Hypothalamus (tissue), 51 donors: ENCODE data around the gene NKIRAS1.
"Not testable (repeated sequence)": the region's sequence is repeated elsewhere in the genome, so short reads cannot be mapped to it uniquely, and the experiment has no call there.

Experiments used
- DNase-seq, 51 donors: peaks; one replicate each; lab custom pipeline; 2025; lab: John Stamatoyannopoulos, UW

The NKIRAS1 gene

GRCh38 chr3:23911397-23911796 is 5.4 kb downstream of the NKIRAS1 start:
- no peak for DNase-seq

GRCh38 chr3:23909341-23909740 is 7.4 kb downstream of the NKIRAS1 start:
- DNase-seq: no peak

GRCh38 chr3:23904545-23904944 is 12.2 kb downstream of the NKIRAS1 start:
- no peak for DNase-seq

GRCh38 chr3:23900744-23901143 is 16.0 kb downstream of the NKIRAS1 start:
- DNase-seq: no peak

GRCh38 chr3:23895181-23895580 is 21.6 kb downstream of the NKIRAS1 start:
- no peak for DNase-seq

GRCh38 chr3:23894254-23895061 is 22.3 kb downstream of the NKIRAS1 start:
- no peak for DNase-seq

- no peak for DNase-seq
These were observed 26.8 kb downstream of the NKIRAS1 start for GRCh38 chr3:23889950-23890349.

- DNase-seq: no peak
These were observed 27.4 kb downstream of the NKIRAS1 start for GRCh38 chr3:23889386-23889785.

GRCh38 chr3:23888617-23889228 is 28.1 kb downstream of the NKIRAS1 start:
- DNase-seq: no peak

- no peak for DNase-seq
These were observed 30.5 kb downstream of the NKIRAS1 start for GRCh38 chr3:23886311-23886710.

- no peak for DNase-seq
These were observed 31.6 kb downstream of the NKIRAS1 start for GRCh38 chr3:23885210-23885609.

- DNase-seq: no peak
These were observed 32.3 kb downstream of the NKIRAS1 start for GRCh38 chr3:23884481-23884880.

GRCh38 chr3:23882487-23882918 is 34.3 kb downstream of the NKIRAS1 start:
- no peak for DNase-seq

GRCh38 chr3:23881993-23882392 is 34.8 kb downstream of the NKIRAS1 start:
- DNase-seq: not testable (repeated sequence)

GRCh38 chr3:23880703-23881339 is 36.0 kb downstream of the NKIRAS1 start:
- DNase-seq: no peak

- no peak for DNase-seq
These were observed 37.3 kb downstream of the NKIRAS1 start for GRCh38 chr3:23879485-23879884.

- peak in 5 of 51 donors; percentile 13 to 36 (median 23) for DNase-seq
These were observed 39.3 kb downstream of the NKIRAS1 start for GRCh38 chr3:23877329-23877980.

- no peak for DNase-seq
These were observed 39.9 kb downstream of the NKIRAS1 start for GRCh38 chr3:23876923-23877322.

GRCh38 chr3:23875113-23875725 is 41.6 kb downstream of the NKIRAS1 start:
- DNase-seq: no peak

GRCh38 chr3:23874359-23875112 is 42.3 kb downstream of the NKIRAS1 start:
- no peak for DNase-seq
